ENCODE measurements around the gene RBBP9.

DNA sequence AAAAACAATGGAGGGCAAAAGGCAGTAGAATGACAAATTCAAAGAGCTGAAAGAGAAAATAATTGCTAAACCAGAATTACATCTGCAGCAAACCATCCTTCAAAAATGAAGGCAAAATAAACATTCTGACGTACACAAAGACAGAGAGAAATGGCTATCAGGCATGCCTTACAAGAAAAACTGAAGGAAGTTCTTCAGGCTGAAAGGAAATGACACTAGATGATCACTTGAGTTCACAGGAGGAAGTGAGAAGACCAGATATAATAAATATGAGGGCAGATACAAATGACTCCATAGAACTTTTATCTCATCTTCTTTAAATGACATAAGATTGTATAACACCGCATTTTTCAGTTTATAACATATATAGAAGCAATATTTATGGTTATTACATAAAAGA lies 60.2 kb downstream of the RBBP9 start:
- TF ChIP-seq, protein P1, sequence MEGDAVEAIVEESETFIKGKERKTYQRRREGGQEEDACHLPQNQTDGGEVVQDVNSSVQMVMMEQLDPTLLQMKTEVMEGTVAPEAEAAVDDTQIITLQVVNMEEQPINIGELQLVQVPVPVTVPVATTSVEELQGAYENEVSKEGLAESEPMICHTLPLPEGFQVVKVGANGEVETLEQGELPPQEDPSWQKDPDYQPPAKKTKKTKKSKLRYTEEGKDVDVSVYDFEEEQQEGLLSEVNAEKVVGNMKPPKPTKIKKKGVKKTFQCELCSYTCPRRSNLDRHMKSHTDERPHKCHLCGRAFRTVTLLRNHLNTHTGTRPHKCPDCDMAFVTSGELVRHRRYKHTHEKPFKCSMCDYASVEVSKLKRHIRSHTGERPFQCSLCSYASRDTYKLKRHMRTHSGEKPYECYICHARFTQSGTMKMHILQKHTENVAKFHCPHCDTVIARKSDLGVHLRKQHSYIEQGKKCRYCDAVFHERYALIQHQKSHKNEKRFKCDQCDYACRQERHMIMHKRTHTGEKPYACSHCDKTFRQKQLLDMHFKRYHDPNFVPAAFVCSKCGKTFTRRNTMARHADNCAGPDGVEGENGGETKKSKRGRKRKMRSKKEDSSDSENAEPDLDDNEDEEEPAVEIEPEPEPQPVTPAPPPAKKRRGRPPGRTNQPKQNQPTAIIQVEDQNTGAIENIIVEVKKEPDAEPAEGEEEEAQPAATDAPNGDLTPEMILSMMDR (IDR thresholded peaks at IDR 0.05): no peak
- TF ChIP-seq POLR2A (IDR thresholded peaks at IDR 0.05): no peak

All from heart left ventricle (tissue), 13 donors.